GM12801 (cell line): ENCODE results near the gene QPCTL.

ENCODE experiments used
- CTCF ChIP-seq: IDR thresholded peaks from one replicate; pipeline ENCODE4 v1.5.1; 2011; ENCODE audit warnings: control low read depth; ENCODE audit not compliant: insufficient read length; ENCODE audit errors: extremely low read depth

QPCTL gene

GRCh38 chr19:45705115-45705514, 12.6 kb downstream of the QPCTL start:
- no peak for TF ChIP-seq CTCF

- no peak for TF ChIP-seq CTCF
Observed at GRCh38 chr19:45705710-45706415, 13.4 kb downstream of the QPCTL start.

GRCh38 chr19:45710356-45711130, 18.1 kb downstream of the QPCTL start:
- no peak for TF ChIP-seq CTCF

GRCh38 chr19:45711851-45712698, 19.6 kb downstream of the QPCTL start:
- no peak for TF ChIP-seq CTCF

- no peak for TF ChIP-seq CTCF
Observed at GRCh38 chr19:45712699-45713067, 20.2 kb downstream of the QPCTL start.

DNA sequence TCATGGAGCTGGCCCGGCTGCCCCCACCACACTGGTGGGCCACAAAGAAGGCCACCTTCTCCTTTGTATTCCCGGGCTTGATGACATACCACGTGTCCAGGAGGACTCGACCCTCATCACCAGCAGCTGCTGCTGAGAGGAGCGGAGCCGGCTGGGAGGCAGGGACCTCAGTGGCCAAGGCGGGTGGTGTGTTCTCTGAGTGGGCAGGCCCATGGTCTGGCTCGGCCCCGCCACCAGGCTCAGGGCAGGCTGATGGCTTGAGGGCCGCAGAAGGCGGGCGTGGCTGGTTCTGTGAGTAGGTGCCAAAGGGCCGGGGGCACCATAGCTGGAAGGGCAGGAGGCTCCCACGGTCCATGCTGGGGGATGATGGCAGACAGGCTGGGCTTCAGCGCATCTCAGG, 20.7 kb downstream of the QPCTL start:
- no peak for TF ChIP-seq CTCF

- TF ChIP-seq CTCF, result no peak
Observed at GRCh38 chr19:45715139-45715538, 22.7 kb downstream of the QPCTL start.
